Lower lobe of right lung (tissue), 2 donors: ENCODE measurements around the gene TMA7B. TPM values are rescaled to one million over a fixed set of nuclear protein-coding genes. Genes with fewer than 3 reads are reported as not detected.

Experiments used
- ATAC-seq, 2 donors: fragments of 200-7000 bp; cut with Tn5 transposase; one replicate each; pipeline ENCODE4 v1.9.1; 2020 to 2022; ENCODE audit warnings: mild to moderate bottlenecking in 2 of 2, moderate library complexity in 2 of 2
- DNase-seq: peaks from one replicate; pipeline ENCODE4 v3.0.0-alpha.2; 2020
- H3K27ac ChIP-seq: fragments of 200-600 bp; one replicate; pipeline ENCODE4 v1.8.0; 2022
- H3K27me3 ChIP-seq: fragments of 200-600 bp; one replicate; pipeline ENCODE4 v1.8.0; 2022; ENCODE audit warnings: low read depth
- H3K36me3 ChIP-seq: fragments of 200-600 bp; one replicate; pipeline ENCODE4 v1.8.0; 2022; ENCODE audit warnings: mild to moderate bottlenecking
- H3K4me1 ChIP-seq: fragments of 200-600 bp; one replicate; pipeline ENCODE4 v1.8.0; 2022
- H3K4me3 ChIP-seq: fragments of 200-600 bp; one replicate; pipeline ENCODE4 v1.8.0; 2022; ENCODE audit warnings: mild to moderate bottlenecking
- H3K9me3 ChIP-seq: fragments of 200-600 bp; one replicate; pipeline ENCODE4 v1.8.0; 2022
- CTCF ChIP-seq: fragments of 200-600 bp; IDR thresholded peaks from one replicate; pipeline ENCODE4 v1.8.0; 2022; ENCODE audit warnings: antibody characterized with exemption, mild to moderate bottlenecking
- intact Hi-C: fragments of 100-400 bp; cut with DNase I; formaldehyde crosslinking; loops from one replicate; pipeline ENCODE4 v1.11.0; 2022
- total RNA-seq: library from RNA; stranded (reverse); fragmentation: NEBNext Ultra II Directional; extraction: Animal tissue kit (Norgen Biotek cat#: 25700); gene quantifications from one replicate; pipeline ENCODE4 v1.2.1, GENCODE V29; 2021
- donor health status: DM: no; HTN: yes; CAD: no; lungs with severe emphysema.

The TMA7B gene
- total RNA-seq, 1 donor from 2014 or later, result 1.4 TPM

GRCh38 chr22:40009292-40009774, 49.1 kb downstream of the TMA7B start:
- H3K9me3 ChIP-seq, result no peaks in the 10 kb centered on the region
- H3K27ac ChIP-seq, result no peak overlapping the region
- intact Hi-C loops, result no loop called here
- no peak overlapping the region for H3K4me3 ChIP-seq
- H3K4me1 ChIP-seq, result no peaks in the 10 kb centered on the region
- peaks cover 36% of the 10 kb centered on the region for H3K27me3 ChIP-seq
- TF ChIP-seq CTCF, result no peak
- no peaks in the 10 kb centered on the region for H3K36me3 ChIP-seq
- DNase-seq (peak; percentile 36), ATAC-seq (no peak)

GRCh38 chr22:40009951-40010671, 49.9 kb downstream of the TMA7B start:
- TF ChIP-seq CTCF, result no peak
- Histone ChIP-seq H3K4me1 (no peaks in the 10 kb centered on the region), H3K27me3 (peaks cover 36% of the 10 kb centered on the region), H3K4me3 (no peak overlapping the region), H3K9me3 (no peaks in the 10 kb centered on the region), H3K27ac (no peak overlapping the region), H3K36me3 (no peaks in the 10 kb centered on the region)
- no peak for ATAC-seq
- DNase-seq, result peak; percentile 19
- intact Hi-C loops, result no loop called here

GRCh38 chr22:40010746-40011145, 50.5 kb downstream of the TMA7B start:
- Histone ChIP-seq H3K4me1 (no peaks in the 10 kb centered on the region), H3K27ac (no peak overlapping the region), H3K9me3 (no peaks in the 10 kb centered on the region), H3K36me3 (no peaks in the 10 kb centered on the region), H3K27me3 (peaks cover 36% of the 10 kb centered on the region), H3K4me3 (no peak overlapping the region)
- TF ChIP-seq CTCF, result no peak
- intact Hi-C loops, result no loop called here
- ATAC-seq, result no peak
- no peak for DNase-seq

Other genes starting within 250 kb of the TMA7B start
- gene ENTHD1, start 66.6 kb upstream of the TMA7B start, total RNA-seq, result not detected
- gene GRAP2, start 59.3 kb upstream of the TMA7B start, total RNA-seq, result 9.5 TPM
- 1.4 TPM for gene FAM83F, start 34.6 kb downstream of the TMA7B start, total RNA-seq
- 54.6 TPM for gene TNRC6B, start 217.5 kb downstream of the TMA7B start, total RNA-seq